Activated CD4-positive, alpha-beta T cell treated with anti-CD3 and anti-CD28 coated beads, Interleukin-2, amount 10 ng/mL, durations not matched to agents 24 days and 14 days (primary cell): ENCODE measurements around the gene RGS1. TPM values are rescaled to one million over a fixed set of nuclear protein-coding genes. Genes with fewer than 3 reads are reported as not detected.

ENCODE experiments used
- DNase-seq: peaks from one replicate; pipeline ENCODE4 v3.0.0; 2022
- H3K27ac Mint-ChIP-seq: one replicate; pipeline ENCODE4 v1.8.0; 2022; ENCODE audit warnings: mild to moderate bottlenecking, mixed read lengths
- H3K27me3 Mint-ChIP-seq: one replicate; pipeline ENCODE4 v1.8.0; 2022; ENCODE audit warnings: mixed read lengths
- H3K36me3 Mint-ChIP-seq: one replicate; pipeline ENCODE4 v1.8.0; 2022; ENCODE audit warnings: low read depth, mild to moderate bottlenecking, mixed read lengths
- H3K4me1 Mint-ChIP-seq: one replicate; pipeline ENCODE4 v1.8.0; 2021; ENCODE audit warnings: mixed read lengths
- H3K4me3 Mint-ChIP-seq: one replicate; pipeline ENCODE4 v1.8.0; 2022; ENCODE audit warnings: mild to moderate bottlenecking, moderate library complexity, mixed read lengths
- H3K9me3 Mint-ChIP-seq: one replicate; pipeline ENCODE4 v1.8.0; 2021; ENCODE audit warnings: mixed read lengths
- intact Hi-C: fragments of 100-400 bp; cut with micrococcal nuclease; formaldehyde crosslinking; loops from one replicate; pipeline ENCODE4 v1.15.1; 2023
- total RNA-seq: library from RNA; stranded (reverse); gene quantifications from 2 replicates; pipeline ENCODE4 v1.2.3, GENCODE V29; 2022

The RGS1 gene
- total RNA-seq, 1 donor from 2014 or later = 6.4 TPM

DNA sequence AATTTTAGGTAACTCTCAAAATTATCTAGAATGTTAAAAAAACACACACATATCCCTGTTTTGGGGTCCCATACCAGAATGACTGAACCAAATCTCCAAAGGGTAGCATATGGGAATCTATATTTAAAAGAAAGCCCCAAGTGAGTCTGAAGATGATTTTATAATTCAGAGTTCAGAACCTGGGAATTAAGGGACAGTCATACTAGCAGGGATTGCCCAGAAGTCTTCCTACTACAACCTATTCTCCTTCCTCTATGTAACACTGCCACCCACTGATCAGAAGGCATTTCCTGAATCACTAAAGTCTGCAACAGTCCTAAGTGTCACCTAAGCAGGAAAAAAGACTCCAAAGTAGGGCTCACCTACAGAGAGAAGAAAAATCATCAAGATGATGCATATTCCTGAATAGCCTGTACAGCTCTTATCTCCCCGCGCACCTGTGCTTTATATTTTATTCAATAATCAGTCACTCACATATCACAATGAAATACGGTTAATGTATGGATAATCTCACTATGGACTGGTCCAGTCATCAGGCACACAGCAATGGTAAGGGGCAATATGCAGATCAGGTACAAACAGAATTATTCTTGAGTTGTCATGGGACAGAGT is 4.9 kb downstream of the RGS1 start:
- Mint-ChIP-seq H3K9me3 (no peaks in the 10 kb centered on the region), H3K27ac (no peak overlapping the region), H3K36me3 (peaks cover 29% of the 10 kb centered on the region), H3K27me3 (peaks cover 9% of the 10 kb centered on the region), H3K4me3 (peak overlapping the region; percentile 19), H3K4me1 (peaks cover 37% of the 10 kb centered on the region)
- intact Hi-C loops = loop anchor here (1.0 to 2.0 kb wide), 3 partner anchors 28 to 103 kb away; no protein-coding TSS in a partner anchor
- DNase-seq = peak; percentile 78

DNA sequence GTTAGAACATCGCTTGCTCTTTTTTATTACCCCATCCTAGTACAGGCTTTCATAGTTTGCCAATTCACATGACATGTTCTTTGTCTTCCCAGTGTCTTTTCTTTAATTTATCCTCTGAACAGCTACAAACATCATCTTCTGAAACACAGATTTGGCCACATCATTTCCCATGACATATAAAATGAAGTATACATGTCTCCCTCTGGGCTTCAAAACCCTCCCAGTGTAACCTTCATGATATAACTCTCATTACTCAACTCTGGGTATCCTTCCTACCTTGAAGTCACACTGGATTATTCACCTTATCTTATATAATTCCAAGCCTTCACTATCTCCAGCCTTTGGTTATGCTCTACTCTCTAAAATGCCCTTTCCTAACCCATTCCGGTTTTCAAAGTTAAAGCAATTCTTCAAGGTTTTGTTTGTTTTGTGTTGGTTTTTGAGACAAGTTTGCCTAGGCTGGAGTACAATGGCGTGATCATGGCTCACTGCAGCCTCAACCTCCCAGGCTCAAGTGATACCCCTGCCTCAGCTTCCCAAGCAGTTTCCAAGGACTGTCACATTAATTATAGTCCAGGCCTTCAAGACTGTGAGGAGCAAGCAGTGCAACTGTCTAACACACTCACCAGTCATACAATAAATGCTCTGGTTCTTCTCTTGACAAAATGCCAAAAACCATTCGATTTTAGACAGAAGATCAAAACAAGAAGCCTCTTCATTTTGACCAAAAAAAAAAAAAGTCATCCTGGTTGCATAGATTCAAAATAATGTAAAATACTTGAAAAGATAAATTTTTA is 5.8 kb downstream of the RGS1 start:
- Mint-ChIP-seq H3K9me3 (no peaks in the 10 kb centered on the region), H3K4me3 (no peak overlapping the region), H3K27ac (no peak overlapping the region), H3K4me1 (peaks cover 33% of the 10 kb centered on the region), H3K36me3 (peaks cover 27% of the 10 kb centered on the region), H3K27me3 (peaks cover 9% of the 10 kb centered on the region)
- no peak for DNase-seq
- intact Hi-C loops = loop anchor here (2.0 kb wide), 1 partner anchor 27 kb away; no protein-coding TSS in a partner anchor

DNA sequence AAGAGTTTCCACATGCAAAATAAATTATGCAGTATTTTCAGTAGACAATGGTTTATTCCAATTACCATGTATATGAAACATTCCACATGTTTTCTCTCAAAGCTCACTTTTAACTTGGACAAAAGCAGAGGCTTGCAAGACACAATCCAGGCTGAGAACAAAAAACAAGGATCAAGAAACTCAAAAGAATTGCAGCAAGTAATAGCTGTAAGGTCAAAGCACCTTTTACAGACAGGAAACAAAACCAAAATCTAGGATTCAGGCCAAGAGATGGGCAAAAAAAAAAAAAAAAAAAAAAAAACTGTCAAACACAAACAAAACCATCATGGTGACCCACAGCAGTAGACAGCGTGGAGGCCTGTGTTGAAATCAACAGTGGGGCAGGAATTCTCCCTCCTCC is 9.3 kb downstream of the RGS1 start:
- intact Hi-C loops = no loop called here
- Mint-ChIP-seq H3K36me3 (peaks cover 4% of the 10 kb centered on the region), H3K9me3 (no peaks in the 10 kb centered on the region), H3K27ac (no peak overlapping the region), H3K4me3 (no peak overlapping the region), H3K27me3 (peaks cover 16% of the 10 kb centered on the region), H3K4me1 (peaks cover 7% of the 10 kb centered on the region)
- DNase-seq = no peak

- peaks cover 21% of the 10 kb centered on the region for H3K27me3 Mint-ChIP-seq
- H3K36me3 Mint-ChIP-seq = no peaks in the 10 kb centered on the region
- no peaks in the 10 kb centered on the region for H3K9me3 Mint-ChIP-seq
- no peak overlapping the region for H3K4me3 Mint-ChIP-seq
- intact Hi-C loops = no loop called here
- H3K4me1 Mint-ChIP-seq = no peaks in the 10 kb centered on the region
- no peak overlapping the region for H3K27ac Mint-ChIP-seq
- DNase-seq = no peak
Measured at GRCh38 chr1:192587386-192588266, 12.1 kb downstream of the RGS1 start.

DNA sequence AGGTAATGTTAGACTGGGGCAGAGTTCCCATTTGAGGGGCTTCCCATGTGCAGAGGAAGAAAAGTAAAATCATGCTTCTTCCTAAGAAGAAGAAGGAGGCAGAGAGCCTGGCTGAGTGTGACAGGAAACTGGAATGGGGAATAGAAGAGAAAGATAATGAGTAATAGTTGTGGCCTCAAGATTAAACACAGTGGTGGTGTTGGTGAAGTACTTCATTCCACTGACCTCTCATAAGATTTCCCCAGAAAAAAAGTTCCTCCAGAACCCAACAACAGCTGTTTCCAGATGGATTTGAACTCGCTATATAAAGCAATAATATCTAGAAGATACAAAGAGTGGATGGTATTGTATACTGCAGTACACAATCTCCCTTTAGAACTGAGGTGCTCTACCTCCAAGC is 13.0 kb downstream of the RGS1 start:
- H3K27ac Mint-ChIP-seq = no peak overlapping the region
- intact Hi-C loops = no loop called here
- no peaks in the 10 kb centered on the region for H3K4me1 Mint-ChIP-seq
- peaks cover 22% of the 10 kb centered on the region for H3K27me3 Mint-ChIP-seq
- H3K36me3 Mint-ChIP-seq = no peaks in the 10 kb centered on the region
- DNase-seq = no peak
- H3K9me3 Mint-ChIP-seq = no peaks in the 10 kb centered on the region
- H3K4me3 Mint-ChIP-seq = no peak overlapping the region

GRCh38 chr1:192589813-192590212 is 14.2 kb downstream of the RGS1 start:
- no peak for DNase-seq
- peaks cover 15% of the 10 kb centered on the region for H3K27me3 Mint-ChIP-seq
- no peak overlapping the region for H3K4me3 Mint-ChIP-seq
- H3K4me1 Mint-ChIP-seq = no peaks in the 10 kb centered on the region
- no peaks in the 10 kb centered on the region for H3K36me3 Mint-ChIP-seq
- no peaks in the 10 kb centered on the region for H3K9me3 Mint-ChIP-seq
- intact Hi-C loops = no loop called here
- H3K27ac Mint-ChIP-seq = no peak overlapping the region

DNA sequence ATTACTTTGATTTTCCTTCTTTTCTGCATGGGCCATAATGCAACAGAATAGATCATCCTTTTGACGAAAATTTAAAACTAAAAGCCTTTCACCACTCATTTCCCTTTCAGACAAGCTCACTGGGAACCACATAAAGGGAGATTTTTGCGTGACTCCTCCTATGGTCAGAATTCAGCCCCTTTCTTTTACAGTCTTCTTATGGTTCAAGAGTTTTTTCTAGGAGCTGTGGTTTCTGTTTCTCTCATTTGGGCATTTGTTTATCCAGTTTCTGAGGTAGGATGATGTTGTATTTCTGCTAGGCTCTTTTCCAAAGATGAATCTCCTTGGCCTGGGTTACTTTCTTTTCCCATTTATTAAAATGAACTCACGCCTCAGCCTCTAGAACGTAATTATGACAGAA is 16.9 kb downstream of the RGS1 start:
- no peaks in the 10 kb centered on the region for H3K9me3 Mint-ChIP-seq
- H3K4me3 Mint-ChIP-seq = no peak overlapping the region
- peaks cover 18% of the 10 kb centered on the region for H3K27me3 Mint-ChIP-seq
- intact Hi-C loops = no loop called here
- DNase-seq = no peak
- no peak overlapping the region for H3K27ac Mint-ChIP-seq
- no peaks in the 10 kb centered on the region for H3K4me1 Mint-ChIP-seq
- H3K36me3 Mint-ChIP-seq = no peaks in the 10 kb centered on the region

DNA sequence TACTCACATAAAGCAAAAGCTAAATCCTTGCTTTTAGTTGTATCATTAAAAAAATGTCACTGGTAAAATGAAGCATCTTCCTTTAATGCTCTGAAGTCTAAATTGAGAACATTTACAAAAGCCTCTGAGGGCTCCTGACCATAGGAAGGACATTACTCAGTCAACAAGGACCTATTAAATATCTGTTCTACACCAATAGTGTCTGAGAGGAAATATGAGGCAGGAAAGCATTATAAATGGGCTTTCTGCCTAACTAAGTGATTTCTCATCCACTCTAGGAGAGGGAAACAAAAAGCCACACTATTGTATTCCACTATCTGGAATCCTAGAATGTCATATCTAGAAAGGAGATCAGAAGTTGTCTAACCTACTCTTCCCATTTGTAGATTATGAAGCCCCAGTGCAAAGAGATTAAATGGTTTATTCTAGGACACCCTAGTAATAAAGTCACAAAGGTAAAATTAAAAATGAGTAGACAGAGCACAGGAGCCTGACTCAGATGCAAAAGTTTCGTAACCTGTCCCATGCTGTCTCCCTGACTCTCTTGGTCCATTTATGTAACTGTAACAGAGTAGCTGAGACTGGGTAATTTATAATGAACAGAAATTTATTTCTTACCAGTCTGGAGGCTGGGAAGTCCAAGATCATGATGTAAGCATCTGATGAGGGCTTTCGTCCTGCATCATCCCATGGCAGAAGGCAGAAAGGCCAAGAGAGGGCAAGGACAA is 17.6 kb downstream of the RGS1 start:
- Mint-ChIP-seq H3K27me3 (peaks cover 17% of the 10 kb centered on the region), H3K9me3 (no peaks in the 10 kb centered on the region), H3K36me3 (no peaks in the 10 kb centered on the region), H3K27ac (no peak overlapping the region), H3K4me3 (no peak overlapping the region), H3K4me1 (no peaks in the 10 kb centered on the region)
- no peak for DNase-seq
- intact Hi-C loops = no loop called here

- no peak overlapping the region for H3K4me3 Mint-ChIP-seq
- peaks cover 9% of the 10 kb centered on the region for H3K27me3 Mint-ChIP-seq
- no peaks in the 10 kb centered on the region for H3K36me3 Mint-ChIP-seq
- H3K27ac Mint-ChIP-seq = no peak overlapping the region
- intact Hi-C loops = no loop called here
- H3K9me3 Mint-ChIP-seq = no peaks in the 10 kb centered on the region
- no peak for DNase-seq
- no peaks in the 10 kb centered on the region for H3K4me1 Mint-ChIP-seq
Measured at GRCh38 chr1:192595299-192595698, 19.7 kb downstream of the RGS1 start.

DNA sequence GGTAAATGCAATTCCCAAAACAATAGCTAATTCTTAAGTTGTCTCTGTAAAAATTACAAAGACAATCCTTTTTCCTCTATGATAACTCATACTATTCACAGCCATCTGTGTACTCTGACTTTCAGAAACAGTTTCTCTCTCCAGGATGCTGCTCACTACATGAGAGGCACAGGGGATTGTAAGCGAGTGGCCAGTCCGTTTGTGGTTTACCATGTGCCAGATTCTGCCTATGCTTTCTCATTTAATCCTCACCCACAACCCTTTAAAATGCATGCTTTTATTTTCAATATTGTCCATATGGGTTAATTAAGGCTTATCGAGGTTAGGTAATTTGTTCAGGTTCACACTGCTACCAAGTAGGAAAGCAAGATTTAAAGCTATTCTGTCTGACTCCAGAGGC is 23.0 kb downstream of the RGS1 start:
- Mint-ChIP-seq H3K9me3 (no peaks in the 10 kb centered on the region), H3K27ac (no peak overlapping the region), H3K4me3 (no peak overlapping the region), H3K27me3 (peaks cover 4% of the 10 kb centered on the region), H3K4me1 (peaks cover 10% of the 10 kb centered on the region), H3K36me3 (no peaks in the 10 kb centered on the region)
- no peak for DNase-seq
- intact Hi-C loops = no loop called here

- Mint-ChIP-seq H3K9me3 (no peaks in the 10 kb centered on the region), H3K27me3 (peaks cover 2% of the 10 kb centered on the region), H3K27ac (no peak overlapping the region), H3K4me1 (peaks cover 10% of the 10 kb centered on the region), H3K4me3 (no peak overlapping the region), H3K36me3 (no peaks in the 10 kb centered on the region)
- DNase-seq = no peak
- intact Hi-C loops = loop anchor here (2.0 to 5.0 kb wide), 2 partner anchors 25 to 457 kb away; partner anchors contain the start of genes RGS1, RO60 and UCHL5
Measured at GRCh38 chr1:192600275-192600674, 24.7 kb downstream of the RGS1 start.

DNA sequence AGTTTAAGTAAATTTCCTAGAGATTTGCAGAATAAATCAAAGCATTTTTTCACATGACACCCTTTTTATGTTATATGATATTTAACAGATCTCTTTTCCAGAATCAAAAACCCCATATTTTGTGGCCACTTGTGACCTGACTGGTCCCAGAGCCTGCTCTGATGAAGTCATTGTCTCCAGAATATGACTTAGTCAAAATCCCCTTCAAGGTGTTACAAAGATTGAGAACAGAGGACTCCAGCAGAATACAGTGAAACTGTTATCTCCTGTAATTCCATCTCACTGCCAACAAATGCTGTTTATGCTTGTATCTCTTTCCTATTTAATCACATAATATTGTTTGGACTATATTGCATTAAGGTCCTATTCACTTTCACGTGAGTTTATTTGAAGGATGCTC is 25.6 kb downstream of the RGS1 start:
- peaks cover 2% of the 10 kb centered on the region for H3K27me3 Mint-ChIP-seq
- H3K4me3 Mint-ChIP-seq = no peak overlapping the region
- H3K36me3 Mint-ChIP-seq = no peaks in the 10 kb centered on the region
- H3K27ac Mint-ChIP-seq = no peak overlapping the region
- no peaks in the 10 kb centered on the region for H3K9me3 Mint-ChIP-seq
- no peak for DNase-seq
- intact Hi-C loops = loop anchor here (2.0 to 5.0 kb wide), 2 partner anchors 26 to 456 kb away; partner anchors contain the start of genes RGS1, RO60 and UCHL5
- H3K4me1 Mint-ChIP-seq = peaks cover 10% of the 10 kb centered on the region

DNA sequence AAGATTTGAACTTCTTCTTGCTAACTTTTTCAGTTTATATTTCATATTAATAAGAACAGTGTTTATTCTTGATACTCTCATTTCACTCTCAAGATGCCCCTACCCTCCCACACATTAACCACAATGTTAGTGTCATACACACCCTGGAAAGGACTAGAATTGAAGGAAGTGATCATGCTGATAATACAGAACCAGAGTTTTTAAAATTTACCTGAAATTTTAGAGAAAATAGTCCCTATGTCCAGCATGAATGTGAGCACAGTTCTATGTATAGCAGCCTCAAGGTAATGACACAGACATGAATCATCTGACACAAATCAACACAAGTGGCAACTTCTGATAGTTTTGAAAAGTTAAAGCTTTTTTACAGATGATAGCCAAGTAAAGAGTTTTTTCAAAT is 26.0 kb downstream of the RGS1 start:
- DNase-seq = no peak
- no peaks in the 10 kb centered on the region for H3K36me3 Mint-ChIP-seq
- H3K27ac Mint-ChIP-seq = no peak overlapping the region
- H3K27me3 Mint-ChIP-seq = peaks cover 2% of the 10 kb centered on the region
- H3K4me1 Mint-ChIP-seq = peaks cover 10% of the 10 kb centered on the region
- no peak overlapping the region for H3K4me3 Mint-ChIP-seq
- H3K9me3 Mint-ChIP-seq = no peaks in the 10 kb centered on the region
- intact Hi-C loops = loop anchor here (2.0 to 5.0 kb wide), 2 partner anchors 27 to 456 kb away; partner anchors contain the start of genes RGS1, RO60 and UCHL5
